Body of pancreas (tissue), 4 donors: ENCODE data around the gene A1CF. TPM values are rescaled to one million over a fixed set of nuclear protein-coding genes. Genes with fewer than 3 reads are reported as not detected.
"Not testable (repeated sequence)": the region's sequence is repeated elsewhere in the genome, so short reads cannot be mapped to it uniquely, and the experiment has no call there.

Experiments
- ATAC-seq: fragments of 150-250 bp; one replicate; pipeline ENCODE4 v1.9.1; 2016
- DNase-seq, 4 donors: peaks; one replicate each; pipeline ENCODE4 v3.0.0-alpha.2; 2019
- H3K27ac ChIP-seq, 4 donors: fragments of 200-600 bp; sonication (generic); 1 replicate in 3 of 4; 2 replicates in 1 of 4; pipeline versions ENCODE4 v1.5.1 to v1.6.1; 2016 to 2019; ENCODE audit warnings: mild to moderate bottlenecking in 1 of 4, mixed read lengths in 1 of 4, moderate library complexity in 1 of 4
- H3K27me3 ChIP-seq, 2 donors: fragments of 200-600 bp; sonication (generic); one replicate each; pipeline ENCODE4 v1.6.0; 2016; ENCODE audit warnings: mild to moderate bottlenecking in 1 of 2
- H3K36me3 ChIP-seq, 2 donors: fragments of 200-600 bp; sonication (generic); replicated peaks in 1 of 2; 2 replicates each; pipeline ENCODE4 v1.5.1; 2016; ENCODE audit warnings: low read depth in 2 of 2; ENCODE audit not compliant: insufficient read depth in 1 of 2
- H3K4me1 ChIP-seq: fragments of 200-600 bp; sonication (generic); one replicate; pipeline ENCODE4 v1.6.0; 2016
- H3K4me3 ChIP-seq, 2 donors: fragments of 200-600 bp; sonication (generic); 1 replicate in 1 of 2; 2 replicates in 1 of 2; pipeline ENCODE4 v1.5.1; 2016 to 2019
- H3K9me3 ChIP-seq, 3 donors: fragments of 200-600 bp; sonication (generic); 1 replicate in 2 of 3; 2 replicates in 1 of 3; pipeline ENCODE4 v1.5.1; 2016
- WGBS, 2 donors: methylation state at CpG; one replicate each; pipeline ENCODE4 v1.1.5; 2017; 5-methylcytosine and 5-hydroxymethylcytosine counted together
- intact Hi-C: fragments of 100-400 bp; cut with DNase I; formaldehyde crosslinking; loops from one replicate; pipeline ENCODE4 v1.15.1; 2023
- total RNA-seq, 2 donors: library from RNA; depleted of rRNA; stranded (reverse); fragments of >200 nt; gene quantifications; one replicate each; pipeline ENCODE4 v1.1.0, GENCODE V29; 2016

A1CF gene
- total RNA-seq, 2 donors from 2014 or later, result 7.8 to 18.5 TPM

GRCh38 chr10:50766774-50767513 is 118.5 kb downstream of the A1CF start:
- H3K4me1 ChIP-seq, H3K9me3 ChIP-seq, intact Hi-C loops, ATAC-seq, H3K4me3 ChIP-seq, H3K27me3 ChIP-seq, H3K27ac ChIP-seq, H3K36me3 ChIP-seq, DNase-seq: not testable (repeated sequence)
- 86 to 90% methylated on average over 4 of the region's 5 CpGs for WGBS, 2 donors

Other genes starting within 250 kb of the A1CF start
- gene ASAH2B, start 145.7 kb downstream of the A1CF start, total RNA-seq, result 1 to 10 TPM; 2.6 to 4.4 TPM
- 10 to 100 TPM; 14.2 to 18.9 TPM for gene PRKG1, start 188.9 kb upstream of the A1CF start, total RNA-seq